Astrocyte of the spinal cord (primary cell): Measurements from ENCODE around the gene GNG8.

ENCODE experiments used
- DNase-seq: peaks from one replicate; pipeline ENCODE4 v3.0.0; 2011; ENCODE audit warnings: low read depth, low spot score
- H3K4me3 ChIP-seq: 2 replicates; pipeline ENCODE4 v1.5.1; 2011; ENCODE audit warnings: low read depth, mild to moderate bottlenecking, low read length, moderate library complexity
- in situ Hi-C: cut with HindIII; loops from 2 replicates; pipeline ENCODE4 v1.10.0; 2017; ENCODE audit warnings: low sequenced_read_pairs
- TF ChIP-seq, protein P1 (sequence below): IDR thresholded peaks from 2 replicates; pipeline ENCODE4 v1.5.1; 2012; ENCODE audit warnings: low read depth, mild to moderate bottlenecking, low read length, inconsistent platforms

The GNG8 gene

DNA sequence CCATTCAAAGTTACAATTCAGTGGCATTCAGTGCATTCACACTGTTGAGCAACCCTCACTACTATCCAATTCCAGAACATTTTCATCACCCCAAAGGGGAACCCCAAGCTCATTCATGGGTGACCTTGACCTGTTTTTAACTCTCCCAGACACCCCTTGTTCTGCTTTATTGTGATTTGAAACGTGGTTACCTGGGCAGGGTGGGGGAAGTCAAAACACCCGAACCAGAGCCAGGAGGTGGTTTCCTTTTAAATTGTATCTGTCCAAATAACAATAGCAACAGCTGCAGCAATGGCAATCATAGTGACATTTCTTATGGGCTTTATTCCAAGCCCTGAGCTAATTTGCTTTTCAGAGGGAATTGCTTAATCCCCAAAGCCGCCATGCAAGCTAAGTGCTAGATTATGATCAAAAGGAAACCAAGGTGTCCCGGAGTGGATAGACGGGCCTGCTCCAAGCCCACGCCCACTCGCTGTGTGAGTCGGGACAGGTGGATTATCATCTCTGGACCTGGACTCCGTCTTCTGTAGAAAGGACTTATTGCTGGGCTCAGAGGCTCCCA, 17.3 kb downstream of the GNG8 start:
- H3K4me3 ChIP-seq, result no peak overlapping the region
- TF ChIP-seq, protein P1, sequence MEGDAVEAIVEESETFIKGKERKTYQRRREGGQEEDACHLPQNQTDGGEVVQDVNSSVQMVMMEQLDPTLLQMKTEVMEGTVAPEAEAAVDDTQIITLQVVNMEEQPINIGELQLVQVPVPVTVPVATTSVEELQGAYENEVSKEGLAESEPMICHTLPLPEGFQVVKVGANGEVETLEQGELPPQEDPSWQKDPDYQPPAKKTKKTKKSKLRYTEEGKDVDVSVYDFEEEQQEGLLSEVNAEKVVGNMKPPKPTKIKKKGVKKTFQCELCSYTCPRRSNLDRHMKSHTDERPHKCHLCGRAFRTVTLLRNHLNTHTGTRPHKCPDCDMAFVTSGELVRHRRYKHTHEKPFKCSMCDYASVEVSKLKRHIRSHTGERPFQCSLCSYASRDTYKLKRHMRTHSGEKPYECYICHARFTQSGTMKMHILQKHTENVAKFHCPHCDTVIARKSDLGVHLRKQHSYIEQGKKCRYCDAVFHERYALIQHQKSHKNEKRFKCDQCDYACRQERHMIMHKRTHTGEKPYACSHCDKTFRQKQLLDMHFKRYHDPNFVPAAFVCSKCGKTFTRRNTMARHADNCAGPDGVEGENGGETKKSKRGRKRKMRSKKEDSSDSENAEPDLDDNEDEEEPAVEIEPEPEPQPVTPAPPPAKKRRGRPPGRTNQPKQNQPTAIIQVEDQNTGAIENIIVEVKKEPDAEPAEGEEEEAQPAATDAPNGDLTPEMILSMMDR, result no peak
- no peak for DNase-seq
- in situ Hi-C loops, result no loop called here

DNA sequence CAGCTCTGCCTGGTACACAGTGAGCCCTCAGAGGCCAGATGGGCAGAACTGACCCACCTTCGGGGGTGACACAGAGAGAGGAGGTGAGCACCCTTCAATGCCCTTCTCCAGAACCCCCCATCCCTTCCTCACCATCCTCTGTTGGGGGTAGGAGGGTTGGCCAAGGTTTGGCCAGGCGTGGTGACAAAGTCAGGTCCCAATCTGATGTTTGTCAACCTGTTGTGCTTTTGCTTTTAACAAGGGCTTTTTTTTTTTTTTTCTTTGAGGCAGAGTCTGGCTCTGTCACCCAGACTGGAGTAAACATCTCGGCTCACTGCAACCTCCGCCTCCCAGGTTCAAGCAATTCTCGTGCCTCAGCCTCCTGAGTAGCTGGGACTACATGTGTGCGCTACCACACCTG, 18.4 kb downstream of the GNG8 start:
- TF ChIP-seq, protein P1, result no peak
- no peak overlapping the region for H3K4me3 ChIP-seq
- DNase-seq, result no peak
- in situ Hi-C loops, result no loop called here

DNA sequence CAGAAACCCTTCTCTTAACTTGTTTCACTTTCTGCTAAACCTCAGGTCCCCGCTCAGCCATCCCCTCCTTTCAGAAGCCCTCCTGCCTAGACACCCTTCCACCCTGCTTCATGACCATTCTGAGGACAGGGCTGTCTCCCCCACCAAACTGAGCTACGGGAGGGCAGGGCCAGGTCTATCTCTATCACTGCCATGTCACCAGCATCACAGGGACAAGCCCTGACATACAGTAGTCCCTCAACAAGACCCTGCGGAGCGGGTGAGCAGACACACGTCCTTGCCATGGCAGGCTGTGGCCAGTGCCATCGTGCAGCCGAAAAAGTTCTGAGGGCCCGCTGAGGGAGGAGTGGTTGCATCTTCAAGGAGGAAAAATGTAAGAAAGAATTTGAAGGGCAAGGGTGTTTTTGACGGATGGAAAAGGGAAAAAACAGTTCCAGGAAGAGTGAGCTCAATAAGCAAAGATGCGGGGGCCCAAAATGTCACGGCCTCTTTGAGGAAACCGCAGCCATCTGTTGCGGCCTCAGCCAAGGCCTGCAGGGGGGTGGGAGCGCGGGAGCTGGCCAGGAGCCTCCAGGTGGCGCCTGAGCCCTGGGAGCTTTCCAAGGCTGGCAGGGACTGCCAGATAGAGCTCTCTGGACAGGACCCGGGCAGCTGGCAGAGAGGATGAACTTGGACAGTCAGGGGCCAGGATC, 19.2 kb downstream of the GNG8 start:
- H3K4me3 ChIP-seq, result no peak overlapping the region
- DNase-seq, result peak; percentile 58
- in situ Hi-C loops, result no loop called here
- TF ChIP-seq, protein P1, result peak; percentile 53

DNA sequence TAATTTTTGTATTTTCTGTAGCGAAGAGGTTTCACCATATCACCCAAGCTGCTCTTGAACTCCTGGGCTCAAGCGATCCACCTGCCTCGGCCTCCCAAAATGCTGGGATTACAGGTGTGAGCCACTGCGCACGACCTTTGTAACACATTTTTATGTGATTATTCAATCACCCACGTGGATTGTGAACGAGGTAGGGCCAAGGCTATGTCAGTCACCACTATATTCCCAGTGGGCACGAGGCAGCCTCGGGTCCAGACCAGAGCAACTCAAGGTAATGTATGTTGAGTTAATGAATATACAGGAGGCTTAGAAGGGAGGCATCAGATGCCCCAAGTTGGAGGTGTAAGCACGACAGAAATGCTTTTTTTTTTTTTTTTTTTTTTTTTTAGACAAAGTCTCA, 20.0 kb downstream of the GNG8 start:
- in situ Hi-C loops, result no loop called here
- DNase-seq, result no peak
- no peak overlapping the region for H3K4me3 ChIP-seq
- TF ChIP-seq, protein P1, result no peak

DNA sequence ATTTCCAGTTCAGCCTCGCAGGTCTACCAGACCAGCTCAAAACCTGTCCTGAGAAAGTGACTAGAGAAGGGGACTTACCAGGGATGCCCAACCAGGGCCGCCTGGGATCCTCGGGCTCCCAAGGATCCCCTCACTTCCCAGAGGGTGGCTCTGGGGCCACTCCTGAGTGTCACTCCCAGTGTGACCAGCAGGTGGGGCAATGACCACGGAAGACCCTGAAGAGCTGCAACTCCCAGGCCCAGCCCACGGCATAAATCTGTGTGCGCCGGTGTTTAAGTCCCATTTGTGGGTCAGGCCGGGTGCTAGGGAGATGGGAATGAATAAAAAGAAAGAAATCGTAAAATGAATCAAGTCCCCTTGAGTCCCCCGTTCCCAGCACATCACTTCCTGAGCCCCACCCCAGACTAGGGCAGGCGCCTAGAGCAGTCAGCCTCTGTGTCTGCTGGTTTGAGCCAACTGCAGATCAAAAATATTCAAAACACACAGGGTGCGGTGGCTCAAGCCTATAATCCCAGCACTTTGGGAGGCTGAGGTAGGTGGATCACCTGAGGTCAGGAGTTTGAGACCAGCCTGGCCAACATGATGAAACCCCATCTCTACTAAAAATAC, 21.8 kb downstream of the GNG8 start:
- in situ Hi-C loops, result no loop called here
- TF ChIP-seq, protein P1, result peak; percentile 88
- peak; percentile 74 for DNase-seq
- no peak overlapping the region for H3K4me3 ChIP-seq

DNA sequence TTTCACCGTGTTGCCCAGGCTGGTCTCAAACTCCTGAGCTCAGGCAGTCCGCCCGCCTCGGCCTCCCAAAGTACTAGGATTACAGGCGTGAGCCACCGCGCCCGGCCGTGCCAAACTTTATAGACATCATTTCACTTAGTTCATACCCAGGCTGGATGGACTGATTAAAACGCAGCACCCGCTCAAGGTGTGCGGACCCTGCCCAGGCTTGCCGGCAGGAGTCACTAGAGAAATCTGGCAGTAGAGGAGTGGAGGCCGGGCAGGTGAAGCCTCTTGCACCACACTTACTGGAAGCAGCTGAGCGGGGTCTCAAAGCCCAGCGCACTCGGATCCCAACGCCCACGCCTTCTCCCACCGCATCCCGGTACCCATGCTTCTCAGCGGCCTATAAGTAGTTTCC, 22.5 kb downstream of the GNG8 start:
- TF ChIP-seq, protein P1, result no peak
- no peak overlapping the region for H3K4me3 ChIP-seq
- DNase-seq, result no peak
- in situ Hi-C loops, result no loop called here
